Kasumi-1 (cell line): Measurements from ENCODE around the gene AGBL5.

Experiments used
- DNase-seq, 2 experiments: peaks; one replicate each; lab custom pipeline; 2025; lab: John Stamatoyannopoulos, UW

The AGBL5 gene

GRCh38 chr2:27078267-27079194, 27.1 kb downstream of the AGBL5 start, which contains the start of gene EMILIN1:
Gene EMILIN1, plus strand, starts transcription at chr2:27078615. Its CDS starts 451 bp downstream, at chr2:27079066.
- no peak for DNase-seq

DNA sequence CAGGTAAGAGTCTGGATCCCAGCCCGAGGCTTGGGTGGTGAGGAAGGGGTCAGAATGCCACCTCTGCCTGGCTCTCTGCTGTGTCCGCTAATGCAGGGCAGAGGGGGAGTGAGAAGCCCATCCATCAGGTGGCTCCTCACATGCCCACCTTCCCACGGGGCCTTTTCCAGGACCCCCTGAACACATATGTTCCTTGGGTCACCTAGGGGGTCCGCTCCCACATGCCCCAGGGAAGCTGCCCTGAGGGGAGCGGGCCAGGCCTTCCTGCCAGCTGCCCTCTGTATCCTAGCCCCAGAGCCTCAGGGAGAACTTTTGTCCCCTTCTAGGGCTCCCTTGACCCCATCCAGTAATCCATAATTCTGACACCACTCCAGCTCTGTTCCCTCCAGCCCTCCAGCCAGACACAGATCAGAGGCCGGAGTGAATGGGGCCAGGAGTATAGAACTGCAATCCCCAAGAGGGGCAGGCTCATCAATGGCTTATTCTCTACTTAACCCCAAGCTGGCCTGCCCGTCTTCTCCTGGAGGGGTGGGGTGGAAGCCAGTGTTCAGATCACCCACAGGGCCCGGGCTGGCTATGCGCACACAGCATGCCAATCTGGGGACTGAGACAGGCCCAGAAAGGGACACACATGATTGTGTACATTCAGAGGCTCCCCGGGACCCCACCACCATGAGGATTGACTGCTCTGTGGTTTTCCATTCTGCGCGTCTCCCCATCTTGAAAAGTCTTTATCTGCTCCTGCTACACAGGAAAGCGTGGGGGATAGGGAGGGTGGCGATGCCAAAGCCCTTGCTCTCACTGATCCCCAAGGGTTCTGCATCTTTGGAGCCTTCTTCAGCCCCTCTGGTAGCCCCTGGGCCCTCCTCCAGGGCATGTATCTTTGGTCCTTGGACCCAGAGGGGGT, 28.0 kb downstream of the AGBL5 start:
- no peak for DNase-seq

DNA sequence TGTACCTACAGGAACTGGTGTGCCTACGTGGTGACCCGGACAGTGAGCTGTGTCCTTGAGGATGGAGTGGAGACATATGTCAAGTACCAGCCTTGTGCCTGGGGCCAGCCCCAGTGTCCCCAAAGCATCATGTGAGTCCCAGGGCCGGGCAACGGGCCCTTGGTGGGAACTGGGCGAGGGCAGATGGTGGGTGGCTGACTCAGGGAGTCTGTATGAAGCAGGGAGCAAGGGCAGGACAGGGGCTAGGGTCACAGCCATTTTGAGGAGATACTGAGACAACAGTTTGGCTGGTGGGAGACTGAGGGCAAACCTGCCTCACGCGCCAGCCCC, 28.6 kb downstream of the AGBL5 start:
- no peak for DNase-seq

GRCh38 chr2:27080603-27080936, 29.1 kb downstream of the AGBL5 start:
- no peak for DNase-seq

GRCh38 chr2:27081984-27082772, 30.7 kb downstream of the AGBL5 start:
- DNase-seq: no peak

GRCh38 chr2:27082773-27083409, 31.4 kb downstream of the AGBL5 start:
- no peak for DNase-seq

- DNase-seq: no peak
Measured at GRCh38 chr2:27083410-27084296, 32.2 kb downstream of the AGBL5 start.

GRCh38 chr2:27084297-27085061, 33.0 kb downstream of the AGBL5 start:
- no peak for DNase-seq

DNA sequence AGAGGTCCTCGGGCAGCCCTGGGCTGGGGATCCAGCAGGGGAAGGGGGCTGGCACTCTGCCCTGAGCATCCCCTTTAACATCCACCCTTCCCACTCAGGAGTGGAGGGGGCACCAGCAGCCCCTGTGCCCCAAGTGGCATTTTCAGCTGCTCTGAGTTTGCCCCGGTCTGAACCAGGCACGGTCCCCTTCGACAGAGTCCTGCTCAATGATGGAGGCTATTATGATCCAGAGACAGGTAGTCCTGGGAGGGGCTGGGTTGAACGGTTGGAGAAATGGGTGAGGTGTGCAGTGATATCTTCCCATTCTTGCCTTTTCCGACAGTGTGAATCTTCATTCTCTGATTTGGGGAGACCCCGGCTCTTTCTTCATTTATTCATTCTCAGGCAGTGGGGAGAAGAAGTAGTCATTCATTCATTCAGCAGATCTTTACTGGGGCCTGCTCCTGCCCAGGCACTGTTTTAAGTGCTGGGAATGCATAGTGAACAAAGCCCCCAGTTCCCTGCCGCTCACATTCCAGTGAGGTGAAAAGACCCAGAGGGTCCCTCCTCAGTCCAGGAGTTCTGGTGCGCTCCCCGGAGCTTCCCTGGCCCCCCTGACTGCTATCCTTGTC, 33.7 kb downstream of the AGBL5 start:
- no peak for DNase-seq

GRCh38 chr2:27085673-27086089, 34.2 kb downstream of the AGBL5 start:
- no peak for DNase-seq

DNA sequence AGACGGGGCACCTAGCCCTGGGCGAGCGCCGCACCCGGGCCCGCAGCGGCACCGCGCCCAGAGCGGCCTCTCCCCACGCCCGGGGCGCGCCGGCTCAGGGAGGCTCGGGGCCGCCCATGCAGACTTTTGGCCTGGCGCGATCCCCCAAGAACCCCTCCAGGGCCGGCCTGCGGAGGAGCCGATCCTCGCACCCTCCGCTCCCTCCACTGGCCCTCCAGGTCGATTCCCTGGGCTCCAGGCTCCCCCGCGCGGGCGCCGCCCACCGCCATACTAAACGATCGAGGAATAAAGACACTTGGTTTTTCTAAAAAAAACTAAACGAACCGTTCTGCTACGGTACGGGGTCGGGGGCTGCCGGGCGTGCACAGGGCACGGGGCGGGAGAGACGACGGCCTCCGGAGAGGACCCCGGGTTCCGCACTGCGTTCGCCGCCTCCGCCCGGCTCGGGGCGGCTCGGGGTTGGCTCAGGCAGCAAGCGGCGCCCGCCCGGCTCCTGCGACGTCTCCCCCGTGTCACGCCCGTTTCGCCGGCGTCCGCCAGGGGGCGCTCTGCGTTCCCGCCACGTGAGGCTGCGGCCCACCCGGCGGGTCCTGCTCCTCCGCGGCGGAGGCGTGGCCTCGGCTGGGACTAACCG, 34.7 kb downstream of the AGBL5 start:
- DNase-seq: peak; percentile 86 to 90

DNA sequence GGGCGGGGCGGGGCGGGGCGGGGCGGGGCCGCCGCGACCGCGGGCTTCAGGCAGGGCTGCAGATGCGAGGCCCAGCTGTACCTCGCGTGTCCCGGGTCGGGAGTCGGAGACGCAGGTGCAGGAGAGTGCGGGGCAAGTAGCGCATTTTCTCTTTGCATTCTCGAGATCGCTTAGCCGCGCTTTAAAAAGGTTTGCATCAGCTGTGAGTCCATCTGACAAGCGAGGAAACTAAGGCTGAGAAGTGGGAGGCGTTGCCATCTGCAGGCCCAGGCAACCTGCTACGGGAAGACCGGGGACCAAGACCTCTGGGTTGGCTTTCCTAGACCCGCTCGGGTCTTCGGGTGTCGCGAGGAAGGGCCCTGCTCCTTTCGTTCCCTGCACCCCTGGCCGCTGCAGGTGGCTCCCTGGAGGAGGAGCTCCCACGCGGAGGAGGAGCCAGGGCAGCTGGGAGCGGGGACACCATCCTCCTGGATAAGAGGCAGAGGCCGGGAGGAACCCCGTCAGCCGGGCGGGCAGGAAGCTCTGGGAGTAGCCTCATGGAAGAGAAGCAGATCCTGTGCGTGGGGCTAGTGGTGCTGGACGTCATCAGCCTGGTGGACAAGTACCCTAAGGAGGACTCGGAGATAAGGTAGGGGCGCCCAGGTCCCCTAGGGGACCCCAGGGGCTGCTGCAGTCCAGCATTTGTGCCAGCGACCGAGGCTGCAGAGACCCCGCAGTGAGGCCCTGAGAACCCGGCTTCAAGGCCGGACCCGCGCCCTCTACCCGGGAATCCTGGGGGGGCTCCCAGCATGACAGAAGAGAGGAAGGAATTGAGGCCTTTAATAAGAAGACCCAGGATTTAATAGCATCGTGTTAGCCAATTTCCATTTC, 35.5 kb downstream of the AGBL5 start, which contains the start of gene KHK:
Gene KHK, plus strand, starts transcription at position 49 of the 870 bp plus-strand sequence. Its CDS starts 488 bp downstream, at position 537.
- peak in 1 of 2 experiments; percentile 35 for DNase-seq

- DNase-seq: no peak
Measured at GRCh38 chr2:27087823-27088410, 36.4 kb downstream of the AGBL5 start.

- no peak for DNase-seq
Measured at GRCh38 chr2:27088634-27089033, 37.2 kb downstream of the AGBL5 start.

DNA sequence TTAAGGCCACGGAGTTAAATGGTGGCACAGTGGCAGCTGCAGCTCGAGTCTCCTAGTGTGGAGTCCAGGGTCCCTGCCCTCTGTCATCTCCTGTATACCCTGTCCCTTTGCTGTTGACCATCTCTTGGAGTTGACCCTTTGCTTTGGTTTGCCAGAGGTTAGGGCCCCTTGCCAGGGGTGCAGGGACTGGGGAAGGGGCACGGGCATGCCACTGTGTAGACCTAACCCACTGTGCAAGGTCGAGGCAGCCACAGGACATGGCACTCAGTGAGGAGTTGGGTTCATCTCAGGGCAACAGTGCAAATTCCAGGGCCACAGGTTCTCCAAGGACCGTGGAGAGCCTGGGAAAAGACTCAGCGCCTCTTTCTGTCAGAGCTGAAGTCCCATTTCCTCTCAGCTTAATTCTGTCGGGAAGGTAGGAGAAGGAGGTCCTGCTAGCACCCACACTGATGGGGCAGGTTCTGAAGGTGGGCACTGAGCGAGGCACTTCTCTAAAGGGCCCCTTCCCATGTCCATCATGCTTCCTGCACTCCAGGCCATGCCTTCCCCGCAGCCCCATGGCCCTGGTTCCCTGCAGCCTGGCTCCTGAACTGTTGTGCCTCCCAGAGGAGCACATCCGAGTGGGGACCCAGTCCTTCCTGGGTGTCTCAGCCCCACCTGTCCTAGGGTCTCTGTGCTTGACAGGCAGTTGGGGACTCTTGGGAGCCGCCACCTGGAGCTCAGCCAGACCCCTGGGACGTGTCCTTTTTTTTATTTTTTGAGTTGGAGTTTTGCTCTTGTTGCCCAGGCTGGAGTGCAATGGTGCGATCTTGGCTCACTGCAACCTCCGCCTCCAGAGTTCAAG, 37.9 kb downstream of the AGBL5 start:
- no peak for DNase-seq
